Measurements from ENCODE around the gene PPP1R17.

DNA sequence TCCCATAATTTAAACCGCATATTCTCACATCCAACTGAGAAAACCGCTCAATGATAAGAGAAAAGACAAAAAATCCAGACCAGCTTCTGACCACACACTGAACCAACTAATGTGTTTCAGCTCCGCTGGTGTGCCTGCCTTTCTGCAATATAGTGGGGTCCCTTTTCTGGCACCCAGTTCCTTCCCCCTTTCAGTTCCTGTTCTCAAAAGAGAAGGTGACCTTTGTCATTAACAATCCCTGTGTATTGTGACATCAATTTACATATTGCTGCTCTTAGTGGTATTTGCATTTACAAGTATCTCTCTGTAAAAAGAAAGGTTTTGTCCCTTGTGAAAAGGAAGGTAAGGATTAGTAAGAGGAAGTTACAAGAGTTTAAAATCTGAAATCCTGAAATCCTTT is 1.4 kb downstream of the PPP1R17 start:
- TF ChIP-seq ADNP (CRISPR knock-in tag; IDR thresholded peaks at IDR 0.05) (no peak), HDAC2 (CRISPR knock-in tag; IDR thresholded peaks at IDR 0.05) (no peak)
- TF ChIP-seq, protein P1, sequence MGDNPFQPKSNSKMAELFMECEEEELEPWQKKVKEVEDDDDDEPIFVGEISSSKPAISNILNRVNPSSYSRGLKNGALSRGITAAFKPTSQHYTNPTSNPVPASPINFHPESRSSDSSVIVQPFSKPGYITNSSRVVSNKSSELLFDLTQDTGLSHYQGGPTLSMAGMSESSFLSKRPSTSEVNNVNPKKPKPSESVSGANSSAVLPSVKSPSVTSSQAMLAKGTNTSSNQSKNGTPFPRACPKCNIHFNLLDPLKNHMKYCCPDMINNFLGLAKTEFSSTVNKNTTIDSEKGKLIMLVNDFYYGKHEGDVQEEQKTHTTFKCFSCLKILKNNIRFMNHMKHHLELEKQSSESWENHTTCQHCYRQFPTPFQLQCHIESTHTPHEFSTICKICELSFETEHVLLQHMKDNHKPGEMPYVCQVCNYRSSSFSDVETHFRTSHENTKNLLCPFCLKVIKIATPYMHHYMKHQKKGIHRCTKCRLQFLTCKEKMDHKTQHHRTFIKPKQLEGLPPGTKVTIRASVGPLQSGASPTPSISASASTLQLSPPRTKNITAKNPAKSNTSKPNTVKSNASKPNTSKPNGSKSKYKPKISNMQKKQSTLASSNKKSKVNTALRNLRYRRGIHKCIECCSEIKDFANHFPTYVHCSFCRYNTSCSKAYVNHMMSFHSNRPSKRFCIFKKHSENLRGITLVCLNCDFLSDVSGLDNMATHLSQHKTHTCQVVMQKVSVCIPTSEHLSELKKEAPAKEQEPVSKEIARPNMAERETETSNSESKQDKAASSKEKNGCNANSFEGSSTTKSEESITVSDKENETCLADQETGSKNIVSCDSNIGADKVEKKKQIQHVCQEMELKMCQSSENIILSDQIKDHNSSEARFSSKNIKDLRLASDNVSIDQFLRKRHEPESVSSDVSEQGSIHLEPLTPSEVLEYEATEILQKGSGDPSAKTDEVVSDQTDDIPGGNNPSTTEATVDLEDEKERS (CRISPR knock-in tag; IDR thresholded peaks at IDR 0.05) = no peak
